OCI-LY1 (cell line): ENCODE data around the gene CHRNB1.

Experiments used
- H2AFZ ChIP-seq: fragments of 200-600 bp; sonication (generic), shearing (Covaris generic); 2 replicates; pipeline ENCODE4 v1.6.0; 2014; ENCODE audit warnings: antibody characterized with exemption, mild to moderate bottlenecking, low read length
- H3F3A ChIP-seq: fragments of 200-600 bp; sonication (generic), shearing (Covaris generic); 2 replicates; pipeline ENCODE4 v1.6.0; 2014; ENCODE audit warnings: mild to moderate bottlenecking, antibody characterized with exemption, low read length, moderate library complexity; ENCODE audit not compliant: insufficient read depth
- H3K27ac ChIP-seq: fragments of 200-600 bp; sonication (generic); 2 replicates; pipeline ENCODE4 v1.5.1; 2014; ENCODE audit warnings: low read length, mixed run types, mild to moderate bottlenecking, low read depth; ENCODE audit not compliant: poor library complexity, severe bottlenecking
- H3K27me3 ChIP-seq: fragments of 200-600 bp; sonication (generic); 2 replicates; pipeline ENCODE4 v1.6.0; 2014; ENCODE audit warnings: antibody characterized with exemption, mild to moderate bottlenecking, low read length, moderate library complexity; ENCODE audit not compliant: insufficient read depth
- H3K36me3 ChIP-seq: fragments of 200-600 bp; sonication (generic); 2 replicates; pipeline ENCODE4 v1.6.1; 2014; ENCODE audit warnings: mild to moderate bottlenecking, antibody characterized with exemption, low read length, moderate library complexity, mixed read lengths; ENCODE audit not compliant: insufficient read depth
- H3K4me1 ChIP-seq: fragments of 200-600 bp; sonication (generic); 2 replicates; pipeline ENCODE4 v1.5.1; 2014; ENCODE audit warnings: mild to moderate bottlenecking, low read length, moderate library complexity; ENCODE audit not compliant: insufficient read depth, severe bottlenecking
- H3K4me2 ChIP-seq: fragments of 200-600 bp; sonication (generic), shearing (Covaris generic); 2 replicates; pipeline ENCODE4 v1.6.1; 2014; ENCODE audit warnings: low read length
- H3K4me3 ChIP-seq: fragments of 200-600 bp; sonication (generic); 2 replicates; pipeline ENCODE4 v1.5.1; 2014; ENCODE audit warnings: low read length, low read depth, mild to moderate bottlenecking, mixed read lengths; ENCODE audit not compliant: poor library complexity, severe bottlenecking
- H3K79me2 ChIP-seq: fragments of 200-600 bp; shearing (Covaris generic); 2 replicates; pipeline ENCODE4 v1.6.1; 2016; ENCODE audit warnings: mixed run types, low read length, mixed read lengths; ENCODE audit not compliant: insufficient read depth
- H3K9ac ChIP-seq: fragments of 200-600 bp; sonication (generic), shearing (Covaris generic); 2 replicates; pipeline ENCODE4 v1.6.1; 2014; ENCODE audit warnings: mild to moderate bottlenecking, low read length, mixed read lengths
- H3K9me2 ChIP-seq: fragments of 200-600 bp; sonication (generic), shearing (Covaris generic); 2 replicates; pipeline ENCODE4 v1.6.1; 2014; ENCODE audit warnings: low read depth, mild to moderate bottlenecking, low read length, mixed read lengths
- H3K9me3 ChIP-seq: fragments of 200-600 bp; shearing (Covaris generic); 2 replicates; pipeline ENCODE4 v1.6.1; 2014; ENCODE audit warnings: low read length, mixed read lengths
- H4K20me1 ChIP-seq: fragments of 200-600 bp; sonication (generic), shearing (Covaris generic); 2 replicates; pipeline ENCODE4 v1.6.0; 2016; ENCODE audit warnings: mild to moderate bottlenecking, low read length; ENCODE audit not compliant: insufficient read depth
- EZH2 ChIP-seq: fragments of 200-600 bp; sonication (generic), shearing (Covaris generic); IDR thresholded peaks from 2 replicates; pipeline ENCODE4 v1.8.0; 2017; ENCODE audit warnings: borderline replicate concordance, mixed run types, mild to moderate bottlenecking, antibody characterized with exemption, low read length, moderate library complexity, mixed read lengths
- TF ChIP-seq, protein P1 (sequence below): fragments of 200-600 bp; sonication (generic), shearing (Covaris generic); IDR thresholded peaks from 2 replicates; pipeline ENCODE4 v1.5.1; 2017; ENCODE audit warnings: mild to moderate bottlenecking, antibody characterized with exemption, low read length, moderate library complexity, mixed read lengths

CHRNB1 gene

DNA sequence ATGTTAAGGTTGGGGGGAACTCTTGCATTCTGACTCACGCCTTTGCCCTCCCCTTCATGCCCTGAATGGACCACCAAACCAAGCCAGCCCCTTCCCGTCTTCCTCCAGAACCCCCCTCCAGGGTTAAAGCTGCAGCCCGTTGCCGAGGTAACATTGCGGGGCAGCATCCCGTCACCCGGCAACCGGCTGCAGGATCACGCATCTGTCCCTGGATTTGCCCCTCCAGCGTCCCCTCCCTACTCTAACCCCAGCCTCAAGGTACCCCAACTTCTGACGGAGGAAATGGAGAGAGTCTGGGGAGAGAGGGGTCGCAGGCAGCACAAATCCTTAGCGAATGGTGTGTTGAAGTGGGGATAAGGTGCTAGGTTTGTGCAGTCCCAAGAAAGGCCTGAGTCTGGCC lies 37.8 kb upstream of the CHRNB1 start:
- Histone ChIP-seq H3K4me1 (peaks cover 15% of the 10 kb centered on the region), H3K9me3 (no peaks in the 10 kb centered on the region), H4K20me1 (no peaks in the 10 kb centered on the region), H3K27me3 (peaks cover 9% of the 10 kb centered on the region), H3K4me2 (no peak overlapping the region), H3K9ac (no peak overlapping the region), H3K36me3 (no peaks in the 10 kb centered on the region), H3F3A (0 out of 2 replicates have a peak, but pooled peaks cover 3% of the 10 kb centered on the region), H3K9me2 (no peaks in the 10 kb centered on the region), H3K27ac (no peak overlapping the region), H2AFZ (no peak overlapping the region), H3K4me3 (no peak overlapping the region), H3K79me2 (no peaks in the 10 kb centered on the region)
- TF ChIP-seq, protein P1, sequence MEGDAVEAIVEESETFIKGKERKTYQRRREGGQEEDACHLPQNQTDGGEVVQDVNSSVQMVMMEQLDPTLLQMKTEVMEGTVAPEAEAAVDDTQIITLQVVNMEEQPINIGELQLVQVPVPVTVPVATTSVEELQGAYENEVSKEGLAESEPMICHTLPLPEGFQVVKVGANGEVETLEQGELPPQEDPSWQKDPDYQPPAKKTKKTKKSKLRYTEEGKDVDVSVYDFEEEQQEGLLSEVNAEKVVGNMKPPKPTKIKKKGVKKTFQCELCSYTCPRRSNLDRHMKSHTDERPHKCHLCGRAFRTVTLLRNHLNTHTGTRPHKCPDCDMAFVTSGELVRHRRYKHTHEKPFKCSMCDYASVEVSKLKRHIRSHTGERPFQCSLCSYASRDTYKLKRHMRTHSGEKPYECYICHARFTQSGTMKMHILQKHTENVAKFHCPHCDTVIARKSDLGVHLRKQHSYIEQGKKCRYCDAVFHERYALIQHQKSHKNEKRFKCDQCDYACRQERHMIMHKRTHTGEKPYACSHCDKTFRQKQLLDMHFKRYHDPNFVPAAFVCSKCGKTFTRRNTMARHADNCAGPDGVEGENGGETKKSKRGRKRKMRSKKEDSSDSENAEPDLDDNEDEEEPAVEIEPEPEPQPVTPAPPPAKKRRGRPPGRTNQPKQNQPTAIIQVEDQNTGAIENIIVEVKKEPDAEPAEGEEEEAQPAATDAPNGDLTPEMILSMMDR, result no peak
- TF ChIP-seq EZH2, result no peak

DNA sequence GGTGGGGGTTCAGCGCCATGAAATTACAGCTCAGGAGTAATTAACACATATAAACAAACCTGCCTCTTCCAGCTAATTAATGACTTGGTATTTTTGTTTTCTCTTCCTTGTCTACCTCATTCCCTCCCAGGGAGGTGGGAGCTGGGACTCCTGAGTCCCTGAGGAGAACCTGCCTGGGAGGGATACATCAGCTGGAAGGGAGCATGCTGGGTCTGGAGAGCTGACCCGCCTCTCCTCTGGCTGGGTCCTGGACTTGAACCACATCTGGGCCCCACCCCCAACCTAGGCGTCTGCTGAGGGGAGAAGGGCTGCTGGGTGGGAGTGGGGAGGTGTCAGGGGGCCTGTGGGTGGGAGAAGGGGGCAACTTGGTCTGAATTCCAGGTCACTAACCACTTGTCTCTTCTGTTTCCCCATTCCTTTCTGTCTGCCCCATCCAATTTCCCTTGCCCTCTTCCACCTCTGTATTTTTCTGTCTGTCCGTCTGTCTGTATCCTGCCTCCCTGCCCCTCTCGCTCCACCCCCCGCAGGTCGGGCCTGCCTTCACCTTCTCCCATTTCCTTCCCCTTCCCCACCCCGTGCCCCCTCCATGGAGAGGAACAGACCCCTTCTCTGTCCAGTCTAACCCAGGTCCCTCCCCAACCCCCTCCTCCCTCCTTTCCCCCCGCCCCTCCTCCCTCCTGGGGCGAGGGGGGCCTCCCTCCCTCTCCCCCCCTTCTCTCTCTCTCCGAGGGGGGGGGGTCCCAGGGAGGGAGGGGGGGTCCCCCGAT lies 37.2 kb upstream of the CHRNB1 start, which contains the start of gene NLGN2:
Gene NLGN2, plus strand, starts transcription at position 361 of the 767 bp plus-strand sequence. CDS start 411 bp downstream, outside the sequence.
- H3F3A ChIP-seq, result 0 out of 2 replicates have a peak, but pooled peaks cover 3% of the 10 kb centered on the region
- H3K9me3 ChIP-seq, result no peaks in the 10 kb centered on the region
- H3K9ac ChIP-seq, result no peak within 1 kb of the TSS
- no peak within 1 kb of the TSS for H2AFZ ChIP-seq
- peaks cover 15% of the 10 kb centered on the region for H3K4me1 ChIP-seq
- no peak within 1 kb of the TSS for H3K4me2 ChIP-seq
- H3K4me3 ChIP-seq, result no peak within 1 kb of the TSS
- H3K9me2 ChIP-seq, result no peaks in the 10 kb centered on the region
- TF ChIP-seq EZH2, result no peak
- TF ChIP-seq, protein P1, result no peak
- no peaks in the 10 kb centered on the region for H3K79me2 ChIP-seq
- H3K36me3 ChIP-seq, result no peaks in the 10 kb centered on the region
- no peak within 1 kb of the TSS for H3K27ac ChIP-seq
- H4K20me1 ChIP-seq, result no peaks in the 10 kb centered on the region
- H3K27me3 ChIP-seq, result peaks cover 9% of the 10 kb centered on the region

DNA sequence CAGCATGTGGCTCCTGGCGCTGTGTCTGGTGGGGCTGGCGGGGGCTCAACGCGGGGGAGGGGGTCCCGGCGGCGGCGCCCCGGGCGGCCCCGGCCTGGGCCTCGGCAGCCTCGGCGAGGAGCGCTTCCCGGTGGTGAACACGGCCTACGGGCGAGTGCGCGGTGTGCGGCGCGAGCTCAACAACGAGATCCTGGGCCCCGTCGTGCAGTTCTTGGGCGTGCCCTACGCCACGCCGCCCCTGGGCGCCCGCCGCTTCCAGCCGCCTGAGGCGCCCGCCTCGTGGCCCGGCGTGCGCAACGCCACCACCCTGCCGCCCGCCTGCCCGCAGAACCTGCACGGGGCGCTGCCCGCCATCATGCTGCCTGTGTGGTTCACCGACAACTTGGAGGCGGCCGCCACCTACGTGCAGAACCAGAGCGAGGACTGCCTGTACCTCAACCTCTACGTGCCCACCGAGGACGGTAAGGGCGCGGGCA lies 36.6 kb upstream of the CHRNB1 start:
- H3K4me2 ChIP-seq, result no peak overlapping the region

More for the DNA sequence above, 36.6 kb upstream of the CHRNB1 start:
- no peaks in the 10 kb centered on the region for H3K36me3 ChIP-seq
- H4K20me1 ChIP-seq, result no peaks in the 10 kb centered on the region
- H3K27ac ChIP-seq, result no peak overlapping the region
- H3F3A ChIP-seq, result 0 out of 2 replicates have a peak, but pooled peaks cover 3% of the 10 kb centered on the region
- no peak overlapping the region for H2AFZ ChIP-seq
- H3K9me2 ChIP-seq, result no peaks in the 10 kb centered on the region
- TF ChIP-seq, protein P1, result no peak
- peaks cover 9% of the 10 kb centered on the region for H3K4me1 ChIP-seq
- peaks cover 9% of the 10 kb centered on the region for H3K27me3 ChIP-seq
- no peaks in the 10 kb centered on the region for H3K79me2 ChIP-seq
- no peaks in the 10 kb centered on the region for H3K9me3 ChIP-seq
- H3K4me3 ChIP-seq, result no peak overlapping the region
- H3K9ac ChIP-seq, result no peak overlapping the region
